ENCODE results near the gene MRGPRE.

DNA sequence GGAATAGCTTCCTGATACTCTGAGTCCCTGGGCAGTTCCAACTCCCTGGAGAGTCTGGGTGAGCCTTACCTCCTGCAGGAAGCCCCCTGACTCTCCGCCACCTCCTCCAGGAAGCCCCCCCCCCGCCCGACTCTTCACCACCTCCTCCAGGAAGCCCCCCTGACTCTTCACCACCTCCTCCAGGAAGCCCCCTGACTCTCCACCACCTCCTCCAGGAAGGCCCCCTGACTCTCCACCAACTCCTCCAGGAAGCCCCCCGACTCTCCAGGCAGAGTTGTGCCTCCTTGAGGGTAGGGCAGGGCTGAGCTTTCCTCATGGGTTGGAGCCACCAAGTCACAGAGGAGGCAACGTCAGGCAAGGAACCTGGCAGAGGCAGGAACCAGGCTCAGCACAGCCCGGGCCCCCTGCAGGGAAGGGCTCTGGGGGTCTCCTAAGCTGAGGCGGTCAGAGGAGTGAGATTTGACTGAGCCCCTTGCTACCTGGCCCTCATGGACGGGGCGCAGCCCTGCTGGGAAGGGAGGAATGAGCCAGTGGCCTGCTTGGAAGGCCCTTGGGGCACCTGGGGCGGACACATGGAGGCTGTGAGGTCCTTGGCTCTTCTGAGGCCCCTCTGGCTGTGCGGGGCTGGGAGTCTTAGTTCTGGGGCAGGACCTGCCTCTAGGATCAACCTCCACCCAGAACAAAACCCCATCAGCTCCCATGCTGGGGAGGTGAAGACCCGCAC lies 31.7 kb downstream of the MRGPRE start:
- TF ChIP-seq EZH2 (IDR thresholded peaks at IDR 0.05; ENCODE audit: low read length, unreplicated experiment): no peak
- TF ChIP-seq, protein P1, sequence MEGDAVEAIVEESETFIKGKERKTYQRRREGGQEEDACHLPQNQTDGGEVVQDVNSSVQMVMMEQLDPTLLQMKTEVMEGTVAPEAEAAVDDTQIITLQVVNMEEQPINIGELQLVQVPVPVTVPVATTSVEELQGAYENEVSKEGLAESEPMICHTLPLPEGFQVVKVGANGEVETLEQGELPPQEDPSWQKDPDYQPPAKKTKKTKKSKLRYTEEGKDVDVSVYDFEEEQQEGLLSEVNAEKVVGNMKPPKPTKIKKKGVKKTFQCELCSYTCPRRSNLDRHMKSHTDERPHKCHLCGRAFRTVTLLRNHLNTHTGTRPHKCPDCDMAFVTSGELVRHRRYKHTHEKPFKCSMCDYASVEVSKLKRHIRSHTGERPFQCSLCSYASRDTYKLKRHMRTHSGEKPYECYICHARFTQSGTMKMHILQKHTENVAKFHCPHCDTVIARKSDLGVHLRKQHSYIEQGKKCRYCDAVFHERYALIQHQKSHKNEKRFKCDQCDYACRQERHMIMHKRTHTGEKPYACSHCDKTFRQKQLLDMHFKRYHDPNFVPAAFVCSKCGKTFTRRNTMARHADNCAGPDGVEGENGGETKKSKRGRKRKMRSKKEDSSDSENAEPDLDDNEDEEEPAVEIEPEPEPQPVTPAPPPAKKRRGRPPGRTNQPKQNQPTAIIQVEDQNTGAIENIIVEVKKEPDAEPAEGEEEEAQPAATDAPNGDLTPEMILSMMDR (conservative IDR thresholded peaks at IDR 0.05; ENCODE audit: low read depth, low read length): no peak
